GM21529 (cell line): ENCODE results near the gene DOK7.

ENCODE experiments used
- ATAC-seq: cut with Tn5 transposase; IDR thresholded peaks from one replicate; pipeline ENCODE4 v1.9.1; 2021; ENCODE audit not compliant: unreplicated experiment

Gene DOK7

DNA sequence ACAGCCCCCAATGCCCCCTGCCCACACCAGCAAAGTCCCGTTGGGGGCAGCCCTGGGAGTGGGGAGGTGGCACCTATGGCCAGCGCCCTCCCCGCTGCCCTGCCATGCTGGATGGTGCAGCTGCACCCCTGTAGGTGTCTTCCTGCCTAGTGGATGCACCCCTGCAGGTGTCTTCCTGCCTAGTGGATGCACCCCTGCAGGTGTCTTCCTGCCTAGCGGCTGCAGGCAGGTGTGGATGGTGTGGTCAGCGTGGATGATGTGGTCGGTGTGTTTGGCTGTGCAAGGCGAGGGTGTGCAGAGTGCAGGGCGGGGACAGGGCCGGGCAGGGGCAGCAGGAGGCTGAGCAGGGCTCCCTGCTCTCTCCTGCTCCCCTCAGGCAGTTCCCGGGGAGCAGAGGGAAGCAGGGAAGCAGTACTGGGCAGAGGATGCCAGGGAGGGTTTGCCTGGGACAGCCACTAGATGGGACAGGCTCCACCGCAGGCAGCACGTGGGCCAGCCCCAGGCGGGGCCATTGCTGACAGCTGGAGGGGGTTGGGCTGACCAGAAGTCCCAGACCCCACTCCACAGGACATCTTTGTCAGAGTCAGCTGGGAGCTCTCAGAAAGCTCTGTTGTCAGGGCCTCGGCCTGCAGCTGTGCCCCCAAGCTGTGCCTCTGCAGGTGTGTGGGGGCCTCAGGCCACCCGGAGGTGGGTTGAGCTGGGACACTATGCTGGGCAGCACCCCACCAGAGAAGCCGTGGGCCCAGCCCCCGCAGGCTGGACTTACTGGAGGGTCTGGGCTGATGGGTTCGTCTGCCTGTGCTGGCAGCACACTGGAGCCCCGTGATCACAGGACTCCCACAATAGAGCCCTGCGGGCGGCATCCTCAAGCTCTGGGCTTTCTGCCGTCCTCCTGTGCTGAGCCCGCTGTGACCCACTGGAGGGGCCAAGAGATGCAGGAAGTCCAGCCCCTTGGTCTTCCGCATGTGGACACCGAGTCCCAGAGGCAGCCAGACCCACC is 23.7 kb downstream of the DOK7 start:
- no peak for ATAC-seq

DNA sequence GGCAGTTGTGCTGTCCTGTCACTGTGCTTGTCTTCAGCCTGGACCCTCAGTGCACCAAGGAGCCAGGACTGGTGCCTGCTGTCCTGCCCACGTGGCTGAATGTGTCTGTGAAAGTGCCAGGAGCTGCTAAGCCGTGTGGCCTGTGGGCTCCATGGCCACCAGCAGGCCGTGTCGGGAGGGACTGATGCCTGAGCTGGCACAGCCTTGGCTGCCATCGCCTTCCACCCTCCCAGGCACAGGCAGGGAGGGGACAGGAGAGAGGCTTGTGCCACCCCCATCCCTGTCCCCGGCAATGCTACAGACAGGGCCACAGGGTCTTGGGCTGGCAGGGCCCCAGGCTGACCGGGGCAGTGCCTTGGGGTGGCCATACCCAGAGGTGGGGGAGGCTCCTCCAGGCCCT is 24.8 kb downstream of the DOK7 start:
- ATAC-seq = no peak

DNA sequence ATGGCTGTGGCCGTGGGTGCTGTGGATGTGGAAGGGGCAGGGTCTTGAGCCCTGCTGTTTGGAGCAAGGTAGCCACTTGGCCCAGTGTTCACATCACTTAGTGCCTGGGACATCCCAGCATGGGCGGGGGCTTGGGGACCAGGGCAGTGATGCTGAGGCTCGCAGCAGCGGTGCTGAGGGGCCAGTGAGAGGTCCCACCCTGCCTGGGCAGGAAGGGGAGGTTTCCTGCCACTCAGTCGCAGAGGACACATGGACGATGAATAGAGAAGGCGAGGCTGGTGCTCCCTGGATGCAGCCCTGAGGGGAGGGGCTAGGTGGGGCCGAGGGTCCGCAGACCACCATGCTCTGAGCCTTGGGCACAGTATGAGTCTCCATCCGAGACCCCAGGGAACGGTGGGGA is 25.7 kb downstream of the DOK7 start:
- ATAC-seq = no peak

DNA sequence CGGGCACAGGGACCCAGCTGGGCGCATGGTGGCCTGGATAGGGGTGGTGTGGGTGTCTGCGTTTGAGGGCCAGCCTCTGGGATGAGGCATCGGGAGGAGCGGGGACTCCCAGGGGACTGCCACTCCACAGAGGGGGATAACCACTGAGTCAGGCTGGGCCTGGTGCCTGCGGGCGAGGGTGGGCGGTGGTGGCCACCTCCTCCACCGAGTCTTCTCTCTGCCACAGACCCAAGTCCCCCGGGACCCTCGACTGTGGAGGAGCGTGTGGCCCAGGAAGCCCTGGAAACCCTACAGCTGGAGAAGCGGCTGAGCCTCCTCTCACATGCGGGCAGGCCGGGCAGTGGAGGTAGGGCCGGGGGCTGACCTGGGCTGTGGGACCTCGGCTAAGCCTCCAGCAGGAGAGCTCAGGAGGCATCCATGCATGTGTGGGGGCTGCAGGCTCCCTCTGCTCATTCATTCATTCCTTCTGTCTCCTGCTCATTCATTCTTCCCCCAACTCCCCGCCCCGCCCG is 26.4 kb downstream of the DOK7 start:
- no peak for ATAC-seq

DNA sequence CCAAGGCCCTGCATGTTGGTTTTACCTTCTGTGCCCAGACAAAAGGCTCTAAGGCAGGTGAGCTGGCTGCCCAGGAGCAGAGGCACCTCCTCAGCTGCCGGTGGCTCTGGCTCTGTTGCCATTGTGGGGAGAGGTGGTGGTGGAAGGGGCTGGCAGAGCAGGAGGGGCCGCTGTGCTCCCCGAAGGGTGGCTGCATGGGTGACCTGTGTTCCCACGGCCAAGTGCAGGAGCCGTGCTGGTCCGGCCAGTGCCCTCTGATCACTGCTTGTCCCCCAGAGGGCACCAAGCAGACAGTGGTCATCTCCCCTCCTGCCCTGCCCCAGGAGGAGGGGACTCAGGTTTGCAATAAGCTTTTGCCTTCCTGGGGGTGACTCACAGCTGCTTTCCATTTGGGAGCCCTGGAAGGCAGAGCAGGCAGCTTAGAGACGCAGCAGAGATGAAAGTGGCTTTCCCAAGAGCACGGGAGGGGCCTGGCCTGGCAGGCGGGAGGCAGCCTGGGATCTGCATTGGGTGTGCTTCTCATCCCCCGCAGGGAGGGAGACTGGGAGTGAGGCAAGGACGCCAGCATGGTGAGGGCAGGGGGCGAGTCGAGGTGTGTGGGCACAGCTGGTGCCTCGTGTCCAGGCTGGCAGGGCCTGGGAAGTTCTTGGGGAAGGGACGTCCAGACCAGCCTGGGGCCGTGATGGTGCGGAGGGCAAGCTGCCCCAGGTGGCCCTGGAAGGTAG is 28.7 kb downstream of the DOK7 start:
- ATAC-seq = no peak

DNA sequence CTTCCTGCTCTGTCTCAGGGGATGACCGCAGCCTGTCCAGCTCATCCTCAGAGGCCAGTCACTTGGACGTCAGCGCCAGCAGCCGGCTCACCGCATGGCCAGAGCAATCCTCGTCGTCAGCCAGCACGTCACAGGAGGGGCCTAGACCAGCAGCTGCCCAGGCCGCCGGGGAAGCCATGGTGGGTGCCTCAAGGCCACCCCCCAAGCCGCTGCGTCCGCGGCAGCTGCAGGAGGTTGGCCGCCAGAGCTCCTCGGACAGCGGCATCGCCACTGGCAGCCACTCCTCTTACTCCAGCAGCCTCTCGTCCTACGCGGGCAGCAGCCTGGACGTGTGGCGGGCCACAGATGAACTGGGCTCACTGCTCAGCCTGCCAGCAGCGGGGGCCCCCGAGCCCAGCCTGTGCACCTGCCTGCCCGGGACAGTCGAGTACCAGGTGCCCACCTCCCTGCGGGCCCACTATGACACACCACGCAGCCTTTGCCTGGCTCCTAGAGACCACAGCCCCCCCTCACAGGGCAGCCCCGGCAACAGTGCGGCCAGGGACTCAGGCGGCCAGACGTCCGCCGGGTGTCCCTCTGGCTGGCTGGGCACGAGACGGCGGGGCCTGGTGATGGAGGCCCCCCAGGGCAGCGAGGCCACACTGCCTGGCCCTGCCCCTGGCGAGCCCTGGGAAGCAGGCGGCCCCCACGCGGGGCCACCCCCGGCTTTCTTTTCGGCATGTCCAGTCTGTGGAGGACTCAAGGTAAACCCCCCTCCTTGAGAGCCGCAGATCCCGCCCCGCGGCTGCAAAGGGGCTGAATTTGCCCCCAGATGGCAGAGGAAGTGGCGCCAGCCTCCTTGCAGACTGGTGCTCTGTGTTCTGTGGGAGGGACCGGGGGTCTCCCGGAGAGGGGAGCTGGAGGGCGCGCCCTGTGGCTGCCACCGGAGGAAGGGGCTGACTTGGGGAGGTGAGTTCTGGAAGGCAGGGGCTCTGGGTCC is 29.9 kb downstream of the DOK7 start:
- no peak for ATAC-seq

DNA sequence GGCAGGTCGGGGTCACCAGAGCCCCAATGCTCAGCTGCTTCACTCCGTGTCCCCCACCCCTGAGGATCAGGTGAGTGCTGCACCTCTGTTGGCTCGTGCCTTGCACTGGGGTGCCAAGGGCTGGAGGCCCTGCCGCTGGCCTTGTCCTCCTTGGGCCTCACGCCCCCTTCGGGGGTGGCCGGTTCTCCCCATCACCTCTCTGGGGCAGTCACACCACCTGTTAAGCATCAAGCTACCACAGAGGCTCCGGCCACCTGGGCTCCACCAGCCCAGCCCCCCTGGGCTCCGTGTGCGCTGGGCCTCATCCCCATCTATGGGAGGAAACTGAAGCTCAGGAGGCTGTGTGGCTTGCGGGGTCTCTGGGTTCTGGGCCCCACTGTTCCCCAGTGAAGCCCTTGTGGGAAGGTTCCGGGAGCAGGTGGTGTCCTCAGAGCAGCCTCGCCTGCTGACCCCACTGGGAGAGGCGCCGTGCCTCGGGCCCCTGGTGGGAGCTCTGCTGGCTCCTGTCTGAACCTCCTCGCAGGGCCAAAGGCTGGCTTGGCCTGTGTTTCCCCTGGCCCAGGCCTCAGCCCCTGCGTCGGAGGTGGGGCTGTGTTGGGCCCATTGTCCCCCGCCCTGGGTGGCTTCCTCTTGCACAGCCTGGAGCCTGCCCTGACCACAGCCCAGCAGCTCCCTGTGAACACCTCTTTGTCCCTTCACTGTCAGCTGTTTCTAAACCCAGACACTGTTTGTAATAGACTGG is 30.8 kb downstream of the DOK7 start:
- no peak for ATAC-seq

DNA sequence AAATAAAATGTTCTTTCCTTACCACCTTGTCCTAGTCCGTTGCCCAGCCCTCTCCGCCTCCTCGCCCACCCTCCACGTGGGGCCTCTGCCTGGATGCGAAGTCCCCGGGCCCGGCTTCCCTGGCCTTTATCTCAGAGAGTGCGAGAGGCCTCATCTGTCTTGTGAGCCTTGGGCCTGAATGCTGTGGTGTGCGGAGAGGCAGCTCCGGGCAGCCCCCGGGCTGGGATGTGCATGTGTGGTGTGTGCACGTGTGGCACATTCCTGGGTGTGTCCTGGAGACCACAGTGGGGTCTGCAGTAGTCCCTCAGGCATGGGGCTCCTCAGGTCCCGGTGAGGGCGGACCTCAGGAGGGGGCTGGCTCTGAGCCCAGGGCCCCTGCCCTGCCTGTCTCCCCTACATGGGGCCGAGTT is 31.4 kb downstream of the DOK7 start:
- ATAC-seq = no peak

DNA sequence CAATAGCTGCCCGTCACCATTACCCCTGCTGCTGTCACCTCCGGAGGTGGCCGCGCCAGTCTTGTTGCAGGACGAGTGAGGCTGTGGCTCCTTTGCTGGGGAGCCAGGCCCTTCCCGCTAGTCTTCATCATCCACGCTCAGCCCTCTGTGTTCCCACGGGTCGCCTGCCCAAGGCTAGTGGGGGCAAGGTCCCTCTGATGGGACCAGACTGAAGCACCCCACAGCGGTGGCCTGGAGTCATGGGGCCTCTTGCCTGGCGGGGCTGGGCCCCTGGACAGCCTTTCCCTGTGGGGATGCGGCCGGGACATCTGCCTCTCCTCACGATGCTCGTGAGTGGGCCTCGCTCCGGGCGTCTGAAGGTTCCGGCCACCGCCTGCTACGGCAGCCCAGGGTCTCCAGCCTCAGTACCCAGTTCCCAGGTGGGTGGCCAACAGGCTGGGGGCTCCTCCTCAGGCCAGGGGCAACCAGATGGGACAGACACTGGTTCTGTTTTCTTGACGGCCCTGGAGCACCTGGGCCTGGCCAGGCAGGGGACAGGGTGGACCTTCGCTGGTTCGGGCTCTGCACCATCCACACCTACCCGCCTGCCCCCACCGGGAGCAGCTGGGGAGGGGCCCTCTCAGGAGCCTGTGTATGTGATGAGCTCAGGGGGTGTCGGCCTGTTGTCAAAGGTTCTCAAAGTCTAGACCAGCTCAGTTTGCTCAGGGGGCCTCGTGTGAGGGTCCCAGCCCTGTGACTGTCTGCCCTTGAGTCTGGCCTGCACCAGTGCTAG is 32.3 kb downstream of the DOK7 start:
- no peak for ATAC-seq

DNA sequence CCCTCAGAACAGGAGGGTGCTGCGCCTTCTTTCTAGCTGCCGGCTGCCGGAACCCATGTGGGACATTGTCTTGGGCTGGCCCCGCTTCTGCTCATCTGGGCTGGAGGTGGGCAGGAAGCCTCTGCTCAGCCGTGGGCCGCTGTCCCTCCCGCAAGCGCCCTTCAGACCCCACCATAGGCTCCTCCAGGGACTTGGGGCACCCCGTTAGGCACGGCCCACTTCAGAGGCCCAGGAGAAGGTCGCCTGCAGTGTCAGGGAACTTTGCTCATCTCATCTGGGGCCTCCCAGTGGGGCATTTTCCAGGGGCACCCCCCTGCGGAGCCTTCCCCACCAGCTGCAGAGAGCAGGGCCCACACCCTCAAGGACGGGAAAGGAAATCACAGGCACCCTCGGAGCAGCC is 32.9 kb downstream of the DOK7 start:
- ATAC-seq = no peak

DNA sequence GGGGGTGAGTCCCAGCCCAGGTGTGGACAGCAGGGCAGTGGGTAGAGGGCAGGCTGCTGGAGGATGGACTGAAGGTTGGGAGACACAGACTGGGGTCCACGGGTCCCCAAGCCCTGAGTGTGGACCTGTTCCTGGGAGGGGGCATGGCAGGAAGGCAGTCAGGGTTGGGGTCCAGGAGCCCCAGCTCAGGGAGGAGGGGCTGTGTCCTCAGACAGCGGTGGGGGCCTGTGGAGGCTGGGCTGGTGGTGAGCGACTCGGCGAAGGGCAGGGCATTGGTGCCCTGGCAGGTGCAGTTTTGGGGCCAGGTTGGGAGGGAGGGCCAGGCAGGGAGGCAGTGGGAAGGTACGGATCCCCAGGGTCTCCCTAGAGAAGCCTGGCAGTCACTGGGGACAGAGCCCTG is 34.0 kb downstream of the DOK7 start:
- ATAC-seq = no peak

DNA sequence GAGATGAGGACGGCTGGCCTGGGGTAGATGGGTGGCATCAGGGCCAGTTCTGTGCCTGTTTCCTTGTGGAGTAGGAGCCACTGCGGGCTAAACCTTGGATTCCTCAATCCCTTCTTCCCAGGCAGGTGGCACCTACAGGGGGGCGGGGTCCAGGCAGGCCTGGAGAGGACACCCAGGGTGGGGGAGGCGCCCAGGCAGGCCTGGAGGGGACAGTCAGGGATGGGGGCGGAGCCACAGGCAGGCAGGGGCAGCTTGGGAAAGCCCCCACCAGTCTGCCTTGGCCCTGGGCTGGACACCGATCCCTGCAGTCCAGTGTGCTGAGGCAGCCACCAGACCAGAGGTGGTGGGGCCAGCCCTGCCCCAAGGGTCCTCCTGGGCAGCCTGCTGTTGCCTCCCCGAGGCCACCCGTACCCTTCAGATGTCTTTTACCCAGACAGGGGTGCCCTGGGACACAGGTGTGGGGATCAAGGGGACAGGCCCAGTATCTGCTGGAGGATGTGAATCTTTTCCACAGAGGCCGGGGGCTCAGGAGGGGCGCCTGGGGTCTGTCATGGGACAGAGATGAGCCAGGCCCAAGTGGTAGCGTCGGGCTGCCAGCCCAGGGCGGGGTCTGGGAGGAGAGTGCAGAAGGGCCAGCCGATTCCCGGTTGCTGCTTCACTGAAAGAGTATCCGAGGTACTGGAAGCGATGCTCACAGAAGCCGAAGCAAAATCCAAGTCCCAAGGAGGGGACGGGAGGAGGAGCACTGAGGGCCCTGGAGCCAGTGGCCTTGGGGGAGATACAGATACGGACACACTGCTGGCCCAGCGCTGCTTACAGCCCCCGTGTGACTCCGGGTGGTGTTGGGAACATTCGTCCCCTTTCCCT is 34.6 kb downstream of the DOK7 start:
- no peak for ATAC-seq

DNA sequence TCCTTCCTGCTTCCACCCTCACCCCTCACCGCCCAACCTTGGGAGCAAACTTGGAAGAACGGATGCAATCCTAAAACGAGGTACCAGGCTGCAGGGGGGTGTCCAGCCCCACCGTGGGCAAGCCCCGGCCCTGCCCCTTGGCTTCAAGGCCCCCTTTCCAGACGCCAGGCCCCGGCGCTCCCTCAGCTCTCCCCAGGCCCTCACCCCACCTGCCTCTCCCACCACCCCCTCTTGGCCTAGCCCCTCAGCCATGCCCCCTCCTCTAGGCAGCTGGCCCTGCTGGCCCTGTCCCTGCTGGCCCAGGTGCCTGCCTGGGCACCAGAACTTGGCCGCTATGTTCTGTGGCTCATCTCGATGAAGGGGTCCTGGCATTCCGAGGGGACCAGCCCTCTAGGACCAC is 35.3 kb downstream of the DOK7 start:
- ATAC-seq = no peak

DNA sequence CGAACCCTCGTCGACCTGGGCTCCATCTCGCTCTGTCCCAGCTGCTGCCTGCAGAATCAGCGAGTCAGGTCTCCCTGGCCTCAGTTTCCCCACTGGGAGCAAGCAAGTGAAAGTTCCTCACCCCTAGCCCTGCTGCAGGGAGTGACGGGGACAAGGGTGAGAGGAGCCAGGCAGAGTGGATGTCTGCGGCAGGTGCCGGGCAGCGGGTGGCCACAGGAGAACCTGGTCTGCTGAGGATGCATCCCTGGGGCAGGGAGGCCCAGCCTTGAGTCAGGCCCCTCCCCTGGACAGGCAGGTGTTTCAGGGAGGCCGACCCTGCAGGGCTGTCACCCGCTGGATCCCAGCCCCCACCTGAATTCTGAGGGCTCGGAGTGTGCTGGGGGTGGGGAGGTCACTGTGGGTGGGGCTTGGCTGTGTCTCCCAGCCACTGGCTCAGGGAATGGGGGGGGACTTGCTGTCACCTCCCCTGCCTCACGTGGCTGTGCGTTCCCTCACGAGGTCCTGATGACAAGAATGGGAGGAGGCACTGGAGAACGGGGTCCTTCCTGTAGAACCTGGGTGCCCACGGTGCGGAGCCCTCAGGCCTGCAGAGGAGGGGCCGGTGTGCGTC is 35.9 kb downstream of the DOK7 start:
- ATAC-seq = no peak

DNA sequence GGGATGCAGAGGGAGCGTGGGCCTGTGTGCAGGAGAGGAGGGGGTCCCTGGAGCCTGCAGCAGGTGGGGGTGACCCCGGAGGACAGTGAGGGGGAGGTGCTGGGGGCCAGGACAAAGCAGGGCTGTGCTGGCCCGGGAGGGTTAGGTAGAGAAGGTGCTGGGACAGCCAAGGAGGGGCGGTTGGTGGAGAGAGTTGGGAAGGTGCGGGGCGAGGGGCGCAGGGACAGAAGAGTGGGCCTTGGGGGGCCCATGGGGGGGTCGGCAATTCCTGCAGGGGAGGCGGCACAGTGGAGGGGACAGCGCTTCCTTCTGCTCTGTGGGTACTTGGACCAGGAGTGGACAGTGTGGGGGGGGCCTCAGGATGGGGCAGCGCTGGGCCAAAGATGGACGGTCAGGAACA is 36.6 kb downstream of the DOK7 start:
- no peak for ATAC-seq

DNA sequence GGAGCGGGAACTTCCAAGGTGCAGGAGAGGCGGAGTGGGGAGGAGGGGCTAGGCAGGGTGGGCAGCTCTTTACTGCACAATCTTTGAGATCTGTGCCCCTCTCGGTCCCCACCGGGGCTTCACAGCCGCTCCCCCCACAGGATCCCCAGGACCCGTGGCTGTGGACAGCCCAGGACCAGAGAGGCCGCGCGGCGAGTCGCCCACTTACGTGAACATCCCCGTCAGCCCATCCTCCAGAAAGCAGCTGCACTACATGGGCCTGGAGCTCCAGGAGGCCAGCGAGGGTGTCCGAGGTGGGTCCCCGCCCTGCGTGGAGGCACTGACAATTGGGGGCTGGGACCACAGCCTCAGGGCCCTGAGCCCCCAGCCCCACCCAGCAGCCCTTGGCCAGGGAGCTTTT is 37.0 kb downstream of the DOK7 start:
- ATAC-seq = no peak

DNA sequence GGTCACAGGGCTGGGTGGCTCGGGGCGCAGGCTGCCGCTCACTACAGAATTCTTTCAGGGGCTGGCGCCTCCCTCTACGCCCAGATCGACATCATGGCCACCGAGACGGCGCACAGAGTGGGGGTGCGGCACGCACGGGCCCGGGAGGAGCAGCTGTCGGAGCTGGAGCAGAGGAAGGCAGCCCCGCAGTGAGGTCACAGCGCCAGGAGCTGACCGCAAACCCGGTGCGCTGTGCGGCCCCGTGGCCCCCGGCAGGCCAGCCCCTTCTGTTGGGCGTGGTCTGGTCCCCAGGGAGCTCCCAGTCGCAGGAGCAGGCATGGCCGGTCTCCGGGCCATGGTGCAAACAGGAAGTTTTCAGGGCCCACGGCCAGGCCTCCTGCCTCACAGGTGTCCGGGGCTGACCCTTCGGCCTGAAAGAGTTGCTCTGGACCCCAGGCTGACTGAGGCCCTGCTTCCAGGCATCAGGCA is 37.6 kb downstream of the DOK7 start:
- ATAC-seq = no peak
